ENCODE data around the gene YWHAB. TPM values are rescaled to one million over a fixed set of nuclear protein-coding genes. Genes with fewer than 3 reads are reported as not detected.

Gene YWHAB
- total and polyA plus RNA-seq, 2 of the 4 experiments (the other 2 are of a cell fraction): 78.0 to 102 TPM

GRCh38 chr20:44931911-44932310, 46.4 kb downstream of the YWHAB start:
- CTCF ChIA-PET: no interaction called here
- WGBS, 2 experiments (ENCODE audit: extremely low coverage in 2 of 2, insufficient read length in 1 of 2): 100% methylated on average over 1 of the region's 3 CpGs; no CpG with 5 or more reads in 1 of the 2 experiments
- Histone ChIP-seq H4K8ac (ENCODE audit: low read depth in 2 of 2, low read length in 2 of 2) (no peak overlapping the region), H3K18ac (ENCODE audit: low read depth, low read length) (no peak overlapping the region), H3K14ac (replicated peaks; ENCODE audit: low read depth, low read length) (no peak overlapping the region), H2BK20ac (ENCODE audit: low read depth, low read length) (no peak overlapping the region), H4K91ac (ENCODE audit: insufficient read depth, low read depth, low read length) (no peak overlapping the region), H2BK5ac (ENCODE audit: low read depth, low read length, poor library complexity, severe bottlenecking) (no peak overlapping the region), H3K9ac (ENCODE audit: low read depth, low read length) (no peak overlapping the region), H3K27ac (ENCODE audit: insufficient read depth, low read length) (no peak overlapping the region), H3K79me1 (ENCODE audit: low read depth in 1 of 2, low read length in 2 of 2) (no peaks in the 10 kb centered on the region), H3K4me2 (ENCODE audit: low read depth, low read length) (no peak overlapping the region), H3K4ac (ENCODE audit: low read depth, low read length) (no peak overlapping the region), H3K23ac (ENCODE audit: low read depth, low read length) (no peak overlapping the region), H3K4me1 (ENCODE audit: control insufficient read depth, insufficient read depth, low read length) (no peaks in the 10 kb centered on the region), H2BK15ac (ENCODE audit: low read depth, low read length) (no peak overlapping the region), H3K9me1 (ENCODE audit: insufficient read depth, low read length) (peaks cover 3% of the 10 kb centered on the region; the same call in 1 of the 2 replicates), H3K36me3 (ENCODE audit: control insufficient read depth, insufficient read depth, low read length) (peaks cover 40% of the 10 kb centered on the region), H2BK120ac (ENCODE audit: low read depth, low read length) (no peak overlapping the region), H2AFZ (replicated peaks; ENCODE audit: low read length, poor library complexity) (no peak overlapping the region), H3K27me3 (ENCODE audit: control insufficient read depth, insufficient read depth, low read length) (no peaks in the 10 kb centered on the region), H3K9me3 (ENCODE audit: control insufficient read depth, insufficient read depth, low read length) (no peaks in the 10 kb centered on the region), H4K5ac (ENCODE audit: low read depth, low read length) (no peak overlapping the region), H2AK9ac (replicated peaks; ENCODE audit: low read depth, low read length, poor library complexity) (peak overlapping the region; percentile 50), H2AK5ac (ENCODE audit: low read depth, low read length) (no peak overlapping the region), H3K4me3 (ENCODE audit: insufficient read depth, low read depth, low read length) (no peak overlapping the region), H3K56ac (ENCODE audit: extremely low read depth, insufficient read depth, low read length) (no peak overlapping the region), H4K20me1 (ENCODE audit: insufficient read depth, low read length) (no peaks in the 10 kb centered on the region)
- intact Hi-C loops (cut with micrococcal nuclease) (no loop called here), dilution Hi-C loops (cut with HindIII; ENCODE audit: low sequenced_read_pairs, unreplicated experiment) (no loop called here), in situ Hi-C loops (cut with MboI; ENCODE audit: low sequenced_read_pairs) (no loop called here)
- ATAC-seq (ENCODE audit: low read depth): no peak
- TF ChIP-seq MAFK (IDR thresholded peaks at IDR 0.05; ENCODE audit: low read depth, low read length) (no peak), RFX5 (IDR thresholded peaks at IDR 0.05; ENCODE audit: low read depth, low read length) (no peak), BHLHE40 (IDR thresholded peaks at IDR 0.05; ENCODE audit: low read depth, low read length) (no peak), MAZ (IDR thresholded peaks at IDR 0.05; ENCODE audit: borderline replicate concordance, low read depth, low read length) (no peak), FOS (IDR thresholded peaks at IDR 0.05; ENCODE audit: low read depth, low read length) (no peak), RAD21 (IDR thresholded peaks at IDR 0.05; ENCODE audit: low read length) (no peak), MXI1 (IDR thresholded peaks at IDR 0.05; ENCODE audit: borderline replicate concordance, low read depth, low read length) (no peak), NFE2L2 (IDR thresholded peaks at IDR 0.05; ENCODE audit: low read depth, low read length) (no peak), RCOR1 (IDR thresholded peaks at IDR 0.05; ENCODE audit: insufficient replicate concordance, low read length) (no peak), USF2 (IDR thresholded peaks at IDR 0.05; ENCODE audit: low read depth, low read length) (no peak), ELK1 (IDR thresholded peaks at IDR 0.05; ENCODE audit: borderline replicate concordance, low read depth, low read length) (no peak), CTCF (conservative IDR thresholded peaks at IDR 0.05; ENCODE audit: low read depth, low read length) (no peak), CEBPB (IDR thresholded peaks at IDR 0.05; ENCODE audit: low read depth, low read length) (no peak), POLR2A (IDR thresholded peaks at IDR 0.05; ENCODE audit: low read depth, low read length) (no peak), CHD1 (IDR thresholded peaks at IDR 0.05; ENCODE audit: low read depth, low read length) (no peak), SMC3 (IDR thresholded peaks at IDR 0.05; ENCODE audit: low read depth, low read length) (no peak)
- no peak for DNase-seq
- POLR2A ChIA-PET (ENCODE audit: unreplicated experiment): no interaction called here
- TSS peak; percentile 78 for BruUV-seq (replicated peaks)

All from IMR-90 (cell line).